ENCODE results near the gene MAN2A2.

The MAN2A2 gene

GRCh38 chr15:90970274-90970673 is 67.2 kb downstream of the MAN2A2 start:
- no peak for DNase-seq

DNA sequence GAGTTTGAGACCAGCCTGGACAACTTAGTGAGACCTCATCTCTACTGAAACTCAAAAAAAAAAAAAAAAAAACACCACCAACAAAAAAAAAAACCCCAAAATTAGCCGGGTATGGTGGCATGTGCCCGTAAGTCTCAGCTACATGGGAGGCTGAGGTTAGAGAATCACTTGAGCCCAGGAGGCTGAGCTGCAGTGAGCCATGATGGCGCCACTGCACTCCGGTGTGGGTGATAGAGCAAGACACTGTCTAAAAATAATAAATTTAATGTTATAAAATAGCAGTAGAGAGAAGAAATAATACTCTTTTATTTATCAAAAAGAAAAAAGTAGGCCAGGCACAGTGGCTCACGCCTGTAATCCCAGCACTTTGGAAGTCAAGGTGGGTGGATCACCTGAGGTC is 69.0 kb downstream of the MAN2A2 start:
- DNase-seq = no peak

Data from NCI-H526 treated with DMSO at 0.1 percent for 48 hours (cell line).